ENCODE results near the gene JAM2. TPM values are rescaled to one million over a fixed set of nuclear protein-coding genes. Genes with fewer than 3 reads are reported as not detected.

Gene JAM2
- total RNA-seq, 1 experiment from 2014 or later: 2.6 TPM

DNA sequence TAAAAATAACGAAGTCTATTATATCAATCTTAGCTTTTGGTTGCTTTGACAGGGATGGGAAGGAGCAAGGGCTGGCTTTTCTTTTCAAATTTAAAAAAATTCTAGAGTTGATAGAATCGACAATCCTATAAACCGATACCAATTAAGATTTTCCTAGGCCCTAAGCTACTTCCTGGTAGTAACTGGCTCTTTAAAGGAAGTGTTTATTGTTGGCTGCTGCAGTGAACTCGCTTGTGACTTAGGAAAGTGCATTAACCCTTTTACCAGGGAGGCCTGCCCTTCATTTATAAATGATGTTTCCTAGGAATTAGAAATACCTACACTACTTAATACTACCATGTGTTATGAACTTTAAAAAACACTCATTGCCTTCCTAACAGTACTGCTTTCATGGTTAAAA, 62.5 kb downstream of the JAM2 start:
- Histone ChIP-seq H4K5ac (ENCODE audit: insufficient read length, low read depth, low read length) (no peak overlapping the region), H3K4me1 (ENCODE audit: insufficient read depth, low read length) (no peaks in the 10 kb centered on the region), H3K4me2 (ENCODE audit: insufficient read depth, insufficient read length, low read length) (no peak overlapping the region), H4K8ac (replicated peaks; ENCODE audit: insufficient read length, low read depth, low read length) (no peak overlapping the region), H2AK5ac (ENCODE audit: insufficient read length, low read length) (no peak overlapping the region), H3K27me3 (ENCODE audit: insufficient read depth, low read length) (no peaks in the 10 kb centered on the region), H2BK15ac (ENCODE audit: low read depth, low read length) (no peak overlapping the region), H3K18ac (ENCODE audit: insufficient read length, low read depth, low read length) (no peak overlapping the region), H2BK12ac (ENCODE audit: insufficient read length, low read depth, low read length) (no peak overlapping the region), H3K27ac (ENCODE audit: insufficient read length, low read depth, low read length) (no peak overlapping the region), H3K14ac (ENCODE audit: insufficient read depth, low read length) (no peak overlapping the region), H3K79me1 (ENCODE audit: insufficient read depth, low read depth, low read length, poor library complexity, severe bottlenecking) (no peaks in the 10 kb centered on the region), H3K9ac (ENCODE audit: extremely low read depth, insufficient read length, low read length) (no peak overlapping the region), H2AFZ (ENCODE audit: low read length) (no peak overlapping the region), H3T11ph (ENCODE audit: low read length) (no peak overlapping the region), H3K79me2 (ENCODE audit: insufficient read depth, low read length) (no peaks in the 10 kb centered on the region), H2BK20ac (ENCODE audit: low read depth, low read length, poor library complexity, severe bottlenecking) (no peak overlapping the region), H4K91ac (ENCODE audit: insufficient read length, low read depth, low read length) (no peak overlapping the region), H3K4ac (ENCODE audit: low read depth, low read length) (no peak overlapping the region), H3K23ac (ENCODE audit: insufficient read length, low read depth, low read length) (no peak overlapping the region), H3K9me3 (ENCODE audit: control insufficient read depth, low read depth, low read length) (no peaks in the 10 kb centered on the region), H2BK5ac (ENCODE audit: insufficient read length, low read length) (no peak overlapping the region), H3K56ac (ENCODE audit: insufficient read length, low read depth, low read length) (no peak overlapping the region), H4K20me1 (ENCODE audit: control insufficient read depth, insufficient read depth, insufficient read length) (no peaks in the 10 kb centered on the region), H3K23me2 (ENCODE audit: insufficient read length, low read depth, low read length, poor library complexity, severe bottlenecking) (no peaks in the 10 kb centered on the region), H2BK120ac (ENCODE audit: low read depth, low read length, poor library complexity, severe bottlenecking) (no peak overlapping the region)
- Mint-ChIP-seq H3K27me3 (ENCODE audit: low read depth) (no peaks in the 10 kb centered on the region; the same call in 1 of the 2 replicates), H3K9me3 (peaks cover 4 to 5% of the 10 kb centered on the region in 2 experiments; a peak in 4 of 5 replicates), H3K4me3 (no peak overlapping the region), H3K36me3 (ENCODE audit: insufficient read depth in 1 of 3, low read depth in 3 of 3) (peaks cover 3 to 10% (median 5%) of the 10 kb centered on the region in 3 experiments; a peak in 4 of 7 replicates), H3K27ac (peak overlapping the region in 1 of 3 experiments; percentile 45; a peak in 1 of 7 replicates), H3K4me1 (no peaks in the 10 kb centered on the region)
- TF ChIP-seq, protein P1, sequence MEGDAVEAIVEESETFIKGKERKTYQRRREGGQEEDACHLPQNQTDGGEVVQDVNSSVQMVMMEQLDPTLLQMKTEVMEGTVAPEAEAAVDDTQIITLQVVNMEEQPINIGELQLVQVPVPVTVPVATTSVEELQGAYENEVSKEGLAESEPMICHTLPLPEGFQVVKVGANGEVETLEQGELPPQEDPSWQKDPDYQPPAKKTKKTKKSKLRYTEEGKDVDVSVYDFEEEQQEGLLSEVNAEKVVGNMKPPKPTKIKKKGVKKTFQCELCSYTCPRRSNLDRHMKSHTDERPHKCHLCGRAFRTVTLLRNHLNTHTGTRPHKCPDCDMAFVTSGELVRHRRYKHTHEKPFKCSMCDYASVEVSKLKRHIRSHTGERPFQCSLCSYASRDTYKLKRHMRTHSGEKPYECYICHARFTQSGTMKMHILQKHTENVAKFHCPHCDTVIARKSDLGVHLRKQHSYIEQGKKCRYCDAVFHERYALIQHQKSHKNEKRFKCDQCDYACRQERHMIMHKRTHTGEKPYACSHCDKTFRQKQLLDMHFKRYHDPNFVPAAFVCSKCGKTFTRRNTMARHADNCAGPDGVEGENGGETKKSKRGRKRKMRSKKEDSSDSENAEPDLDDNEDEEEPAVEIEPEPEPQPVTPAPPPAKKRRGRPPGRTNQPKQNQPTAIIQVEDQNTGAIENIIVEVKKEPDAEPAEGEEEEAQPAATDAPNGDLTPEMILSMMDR (conservative IDR thresholded peaks at IDR 0.05): no peak
- DNase-seq: no peak
- WGBS (ENCODE audit: extremely low coverage, insufficient read length, low lambda C conversion rate): no CpG with 5 or more reads among the region's 4 CpGs
